ENCODE data around the gene RPL5. TPM values are rescaled to one million over a fixed set of nuclear protein-coding genes. Genes with fewer than 3 reads are reported as not detected.

RPL5 gene
- total and polyA plus RNA-seq, 9 of the 15 experiments (the other 6 are each of a cell fraction or from before 2014, with no cell fraction given) = 1,467 to 4,252 (median 2,454) TPM

DNA sequence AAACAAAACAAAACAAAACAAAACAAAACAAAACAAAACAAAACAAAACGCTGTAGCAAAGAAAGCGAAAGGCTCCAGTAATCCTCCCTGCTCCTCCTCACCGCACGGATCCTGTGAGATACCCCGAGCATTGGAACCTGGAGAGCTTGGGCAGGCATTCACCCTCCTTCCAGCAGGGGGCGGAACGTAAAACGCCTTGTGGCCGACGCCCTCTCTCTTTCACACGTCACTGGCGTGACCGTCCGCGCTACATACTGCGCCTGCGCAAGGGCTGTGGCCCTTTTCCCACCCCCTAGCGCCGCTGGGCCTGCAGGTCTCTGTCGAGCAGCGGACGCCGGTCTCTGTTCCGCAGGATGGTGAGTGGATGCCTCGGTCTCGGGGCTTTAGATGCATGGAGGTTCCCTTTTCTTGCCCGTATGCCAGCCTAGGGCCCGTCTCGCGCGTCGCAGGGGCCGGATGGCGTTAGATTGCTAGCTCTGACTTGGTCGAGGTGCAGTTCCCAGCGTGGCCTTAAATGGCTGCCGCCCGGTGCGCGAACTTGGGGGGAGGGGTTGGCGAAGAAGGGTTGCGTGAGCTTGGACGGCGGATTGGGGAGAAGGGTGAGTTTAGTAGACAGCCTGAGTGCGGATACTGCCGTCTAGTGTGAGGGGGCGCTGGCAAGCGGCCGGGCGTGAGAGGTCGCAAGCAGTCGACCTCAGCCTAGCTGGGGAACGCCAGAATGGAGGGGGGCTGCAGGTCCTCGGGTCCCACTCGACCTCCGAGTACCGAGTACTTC lies at the start of gene RPL5 (continued):
- no peak for TF ChIP-seq ZNF436 (CRISPR knock-in tag; IDR thresholded peaks at IDR 0.05)
- no peak for TF ChIP-seq ZNF232 (CRISPR knock-in tag; IDR thresholded peaks at IDR 0.05)
- TF ChIP-seq, protein P1, sequence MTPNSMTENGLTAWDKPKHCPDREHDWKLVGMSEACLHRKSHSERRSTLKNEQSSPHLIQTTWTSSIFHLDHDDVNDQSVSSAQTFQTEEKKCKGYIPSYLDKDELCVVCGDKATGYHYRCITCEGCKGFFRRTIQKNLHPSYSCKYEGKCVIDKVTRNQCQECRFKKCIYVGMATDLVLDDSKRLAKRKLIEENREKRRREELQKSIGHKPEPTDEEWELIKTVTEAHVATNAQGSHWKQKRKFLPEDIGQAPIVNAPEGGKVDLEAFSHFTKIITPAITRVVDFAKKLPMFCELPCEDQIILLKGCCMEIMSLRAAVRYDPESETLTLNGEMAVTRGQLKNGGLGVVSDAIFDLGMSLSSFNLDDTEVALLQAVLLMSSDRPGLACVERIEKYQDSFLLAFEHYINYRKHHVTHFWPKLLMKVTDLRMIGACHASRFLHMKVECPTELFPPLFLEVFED (CRISPR knock-in tag; conservative IDR thresholded peaks at IDR 0.05) = no peak; the same call in 1 of the 2 replicates
- TF ChIP-seq, protein P2, sequence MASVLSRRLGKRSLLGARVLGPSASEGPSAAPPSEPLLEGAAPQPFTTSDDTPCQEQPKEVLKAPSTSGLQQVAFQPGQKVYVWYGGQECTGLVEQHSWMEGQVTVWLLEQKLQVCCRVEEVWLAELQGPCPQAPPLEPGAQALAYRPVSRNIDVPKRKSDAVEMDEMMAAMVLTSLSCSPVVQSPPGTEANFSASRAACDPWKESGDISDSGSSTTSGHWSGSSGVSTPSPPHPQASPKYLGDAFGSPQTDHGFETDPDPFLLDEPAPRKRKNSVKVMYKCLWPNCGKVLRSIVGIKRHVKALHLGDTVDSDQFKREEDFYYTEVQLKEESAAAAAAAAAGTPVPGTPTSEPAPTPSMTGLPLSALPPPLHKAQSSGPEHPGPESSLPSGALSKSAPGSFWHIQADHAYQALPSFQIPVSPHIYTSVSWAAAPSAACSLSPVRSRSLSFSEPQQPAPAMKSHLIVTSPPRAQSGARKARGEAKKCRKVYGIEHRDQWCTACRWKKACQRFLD (CRISPR knock-in tag; IDR thresholded peaks at IDR 0.05) = peak; percentile 65; the same call in 1 of the 2 replicates
- TF ChIP-seq ARHGAP35 (IDR thresholded peaks at IDR 0.05; ENCODE audit: partially characterized antibody) = no peak
- TF ChIP-seq, protein P3, sequence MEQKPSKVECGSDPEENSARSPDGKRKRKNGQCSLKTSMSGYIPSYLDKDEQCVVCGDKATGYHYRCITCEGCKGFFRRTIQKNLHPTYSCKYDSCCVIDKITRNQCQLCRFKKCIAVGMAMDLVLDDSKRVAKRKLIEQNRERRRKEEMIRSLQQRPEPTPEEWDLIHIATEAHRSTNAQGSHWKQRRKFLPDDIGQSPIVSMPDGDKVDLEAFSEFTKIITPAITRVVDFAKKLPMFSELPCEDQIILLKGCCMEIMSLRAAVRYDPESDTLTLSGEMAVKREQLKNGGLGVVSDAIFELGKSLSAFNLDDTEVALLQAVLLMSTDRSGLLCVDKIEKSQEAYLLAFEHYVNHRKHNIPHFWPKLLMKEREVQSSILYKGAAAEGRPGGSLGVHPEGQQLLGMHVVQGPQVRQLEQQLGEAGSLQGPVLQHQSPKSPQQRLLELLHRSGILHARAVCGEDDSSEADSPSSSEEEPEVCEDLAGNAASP (IDR thresholded peaks at IDR 0.05) = no peak
- TF ChIP-seq, protein P4, sequence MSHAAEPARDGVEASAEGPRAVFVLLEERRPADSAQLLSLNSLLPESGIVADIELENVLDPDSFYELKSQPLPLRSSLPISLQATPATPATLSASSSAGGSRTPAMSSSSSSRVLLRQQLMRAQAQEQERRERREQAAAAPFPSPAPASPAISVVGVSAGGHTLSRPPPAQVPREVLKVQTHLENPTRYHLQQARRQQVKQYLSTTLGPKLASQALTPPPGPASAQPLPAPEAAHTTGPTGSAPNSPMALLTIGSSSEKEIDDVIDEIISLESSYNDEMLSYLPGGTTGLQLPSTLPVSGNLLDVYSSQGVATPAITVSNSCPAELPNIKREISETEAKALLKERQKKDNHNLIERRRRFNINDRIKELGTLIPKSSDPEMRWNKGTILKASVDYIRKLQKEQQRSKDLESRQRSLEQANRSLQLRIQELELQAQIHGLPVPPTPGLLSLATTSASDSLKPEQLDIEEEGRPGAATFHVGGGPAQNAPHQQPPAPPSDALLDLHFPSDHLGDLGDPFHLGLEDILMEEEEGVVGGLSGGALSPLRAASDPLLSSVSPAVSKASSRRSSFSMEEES (CRISPR knock-in tag; IDR thresholded peaks at IDR 0.05) = no peak
- no peak for TF ChIP-seq ZNF347 (CRISPR knock-in tag; IDR thresholded peaks at IDR 0.05; ENCODE audit: low read depth)
- peak; percentile 87 for TF ChIP-seq GABPB1 (CRISPR knock-in tag; IDR thresholded peaks at IDR 0.05)
- TF ChIP-seq MTA1 (IDR thresholded peaks at IDR 0.05; ENCODE audit: borderline replicate concordance) = no peak; the same call in 1 of the 2 replicates
- TF ChIP-seq TBL1XR1 (IDR thresholded peaks at IDR 0.05; ENCODE audit: low read length in 2 of 2) = peak in 1 of 2 experiments; percentile 78; a peak in 2 of 4 replicates
- TF ChIP-seq CHD2 (IDR thresholded peaks at IDR 0.05; ENCODE audit: low read depth, low read length) = peak; percentile 34; the same call in 1 of the 2 replicates
- TF ChIP-seq, protein P5, sequence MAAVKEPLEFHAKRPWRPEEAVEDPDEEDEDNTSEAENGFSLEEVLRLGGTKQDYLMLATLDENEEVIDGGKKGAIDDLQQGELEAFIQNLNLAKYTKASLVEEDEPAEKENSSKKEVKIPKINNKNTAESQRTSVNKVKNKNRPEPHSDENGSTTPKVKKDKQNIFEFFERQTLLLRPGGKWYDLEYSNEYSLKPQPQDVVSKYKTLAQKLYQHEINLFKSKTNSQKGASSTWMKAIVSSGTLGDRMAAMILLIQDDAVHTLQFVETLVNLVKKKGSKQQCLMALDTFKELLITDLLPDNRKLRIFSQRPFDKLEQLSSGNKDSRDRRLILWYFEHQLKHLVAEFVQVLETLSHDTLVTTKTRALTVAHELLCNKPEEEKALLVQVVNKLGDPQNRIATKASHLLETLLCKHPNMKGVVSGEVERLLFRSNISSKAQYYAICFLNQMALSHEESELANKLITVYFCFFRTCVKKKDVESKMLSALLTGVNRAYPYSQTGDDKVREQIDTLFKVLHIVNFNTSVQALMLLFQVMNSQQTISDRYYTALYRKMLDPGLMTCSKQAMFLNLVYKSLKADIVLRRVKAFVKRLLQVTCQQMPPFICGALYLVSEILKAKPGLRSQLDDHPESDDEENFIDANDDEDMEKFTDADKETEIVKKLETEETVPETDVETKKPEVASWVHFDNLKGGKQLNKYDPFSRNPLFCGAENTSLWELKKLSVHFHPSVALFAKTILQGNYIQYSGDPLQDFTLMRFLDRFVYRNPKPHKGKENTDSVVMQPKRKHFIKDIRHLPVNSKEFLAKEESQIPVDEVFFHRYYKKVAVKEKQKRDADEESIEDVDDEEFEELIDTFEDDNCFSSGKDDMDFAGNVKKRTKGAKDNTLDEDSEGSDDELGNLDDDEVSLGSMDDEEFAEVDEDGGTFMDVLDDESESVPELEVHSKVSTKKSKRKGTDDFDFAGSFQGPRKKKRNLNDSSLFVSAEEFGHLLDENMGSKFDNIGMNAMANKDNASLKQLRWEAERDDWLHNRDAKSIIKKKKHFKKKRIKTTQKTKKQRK (IDR thresholded peaks at IDR 0.05; ENCODE audit: borderline replicate concordance, low read depth, low read length) = no peak
- no peak for TF ChIP-seq NR4A1 (CRISPR knock-in tag; IDR thresholded peaks at IDR 0.05)
- TF ChIP-seq NR4A1 (tag; IDR thresholded peaks at IDR 0.05) = no peak

All from K562 (cell line).